H1 (cell line): ENCODE measurements around the gene HES7.

Experiments used
- EZH2 ChIP-seq: fragments of 200-600 bp; sonication (generic); IDR thresholded peaks from 2 replicates; pipeline ENCODE4 v1.7.1; 2012; ENCODE audit warnings: low read depth, mild to moderate bottlenecking, moderate library complexity, low read length, inconsistent platforms; ENCODE audit not compliant: severe bottlenecking
- MAFK ChIP-seq: IDR thresholded peaks from 2 replicates; pipeline ENCODE4 v1.6.1; 2012; ENCODE audit warnings: low read depth, mild to moderate bottlenecking, improper control_type of control experiment, low read length
- RNF2 ChIP-seq: fragments of 200-900, 300-1000 bp; sonication (generic); IDR thresholded peaks from 2 replicates; pipeline ENCODE4 v1.7.1; 2016; ENCODE audit warnings: borderline replicate concordance, low read depth, mild to moderate bottlenecking, antibody characterized with exemption, low read length; ENCODE audit not compliant: poor library complexity, severe bottlenecking; ENCODE audit errors: missing control alignments

GRCh38 chr17:8087075-8087951 lies 36.6 kb downstream of the HES7 start, which contains the start of gene ALOX12B:
- TF ChIP-seq MAFK = no peak
- no peak for TF ChIP-seq RNF2
- no peak for TF ChIP-seq EZH2
